Activated T-helper 2 cell treated with anti-CD3 and anti-CD28 coated beads, Interferon-gamma antibody, Interleukin-2, Interleukin-4, amounts not matched to agents 10 μg/mL and 5 μg/mL and 100 μg/mL, durations not matched to agents 14 hours and 24 hours and 36 hours (primary cell): ENCODE results near the gene POU2F1. TPM values are rescaled to one million over a fixed set of nuclear protein-coding genes. Genes with fewer than 3 reads are reported as not detected.
"Not testable (repeated sequence)": the region's sequence is repeated elsewhere in the genome, so short reads cannot be mapped to it uniquely, and the experiment has no call there.

ENCODE experiments used
- DNase-seq: peaks from one replicate; pipeline ENCODE4 v3.0.0; 2021; ENCODE audit warnings: low spot score
- H3K27ac Mint-ChIP-seq: one replicate; pipeline ENCODE4 v1.8.0; 2021; ENCODE audit warnings: mixed read lengths
- H3K27me3 Mint-ChIP-seq: one replicate; pipeline ENCODE4 v1.8.0; 2021; ENCODE audit warnings: low read depth, mixed read lengths
- H3K36me3 Mint-ChIP-seq: one replicate; pipeline ENCODE4 v1.8.0; 2021; ENCODE audit warnings: low read depth, mixed read lengths
- H3K4me1 Mint-ChIP-seq: one replicate; pipeline ENCODE4 v1.8.0; 2021; ENCODE audit warnings: low read depth, mixed read lengths
- H3K4me3 Mint-ChIP-seq: one replicate; pipeline ENCODE4 v1.8.0; 2021; ENCODE audit warnings: low read depth, mild to moderate bottlenecking, moderate library complexity, mixed read lengths
- H3K9me3 Mint-ChIP-seq: one replicate; pipeline ENCODE4 v1.8.0; 2021; ENCODE audit warnings: mixed read lengths
- intact Hi-C: fragments of 100-400 bp; cut with micrococcal nuclease; formaldehyde crosslinking; loops from one replicate; pipeline ENCODE4 v1.15.1; 2023
- total RNA-seq: library from RNA; stranded (reverse); gene quantifications from 2 replicates; pipeline ENCODE4 v1.2.3, GENCODE V29; 2022

Gene POU2F1
- total RNA-seq, 1 donor from 2014 or later, result 21.9 TPM

DNA sequence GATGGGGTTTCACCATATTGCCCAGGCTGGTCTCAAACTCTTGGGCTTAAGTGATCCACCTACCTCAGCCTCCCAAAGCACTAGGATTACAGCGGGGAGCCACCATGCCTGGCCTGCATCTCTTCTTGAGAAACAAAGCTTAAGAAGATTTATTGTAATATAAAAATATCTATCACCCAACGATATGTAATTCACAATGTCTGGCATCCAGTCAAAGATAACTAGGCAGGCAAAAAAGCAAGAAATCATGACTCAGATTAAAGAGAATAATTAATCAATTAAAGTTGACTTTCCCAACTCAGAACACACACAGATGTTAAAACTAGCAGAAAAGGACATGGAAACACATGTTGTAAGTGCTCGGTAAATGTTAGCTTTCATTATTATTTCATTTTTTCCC lies 26.5 kb upstream of the POU2F1 start:
- Mint-ChIP-seq H3K4me3 (no peak overlapping the region), H3K36me3 (no peaks in the 10 kb centered on the region), H3K9me3 (no peaks in the 10 kb centered on the region), H3K27me3 (peaks cover 5% of the 10 kb centered on the region), H3K27ac (no peak overlapping the region), H3K4me1 (peaks cover 11% of the 10 kb centered on the region)
- DNase-seq, result no peak
- intact Hi-C loops, result no loop called here

- intact Hi-C loops, result no loop called here
- Mint-ChIP-seq H3K27ac (no peak overlapping the region), H3K9me3 (no peaks in the 10 kb centered on the region), H3K4me3 (no peak overlapping the region), H3K36me3 (no peaks in the 10 kb centered on the region), H3K4me1 (peaks cover 14% of the 10 kb centered on the region), H3K27me3 (peaks cover 5% of the 10 kb centered on the region)
- no peak for DNase-seq
Observed at GRCh38 chr1:167196166-167196565, 24.5 kb upstream of the POU2F1 start.

DNA sequence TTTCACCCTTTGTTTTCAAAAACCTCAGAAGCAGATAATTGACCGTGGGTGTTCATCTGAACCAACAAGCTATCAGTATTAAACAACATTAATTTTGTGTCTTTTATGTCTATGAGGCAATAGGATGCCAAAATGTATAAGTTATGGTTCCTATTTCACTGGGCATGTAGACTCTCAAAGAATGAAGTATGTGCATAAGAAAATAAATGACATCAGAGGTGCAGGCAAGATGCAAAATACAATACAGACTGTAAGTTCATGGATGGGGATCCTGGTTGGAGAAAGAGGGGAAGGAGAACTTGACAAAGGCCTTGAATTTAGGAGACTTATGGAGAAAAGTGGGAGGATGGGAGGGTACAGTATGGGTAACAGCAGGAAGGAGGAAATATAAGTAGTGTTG lies 23.4 kb upstream of the POU2F1 start:
- no peaks in the 10 kb centered on the region for H3K9me3 Mint-ChIP-seq
- no peaks in the 10 kb centered on the region for H3K36me3 Mint-ChIP-seq
- H3K27me3 Mint-ChIP-seq, result peaks cover 4% of the 10 kb centered on the region
- no peak overlapping the region for H3K4me3 Mint-ChIP-seq
- no peak overlapping the region for H3K27ac Mint-ChIP-seq
- DNase-seq, result no peak
- intact Hi-C loops, result no loop called here
- peaks cover 15% of the 10 kb centered on the region for H3K4me1 Mint-ChIP-seq

DNA sequence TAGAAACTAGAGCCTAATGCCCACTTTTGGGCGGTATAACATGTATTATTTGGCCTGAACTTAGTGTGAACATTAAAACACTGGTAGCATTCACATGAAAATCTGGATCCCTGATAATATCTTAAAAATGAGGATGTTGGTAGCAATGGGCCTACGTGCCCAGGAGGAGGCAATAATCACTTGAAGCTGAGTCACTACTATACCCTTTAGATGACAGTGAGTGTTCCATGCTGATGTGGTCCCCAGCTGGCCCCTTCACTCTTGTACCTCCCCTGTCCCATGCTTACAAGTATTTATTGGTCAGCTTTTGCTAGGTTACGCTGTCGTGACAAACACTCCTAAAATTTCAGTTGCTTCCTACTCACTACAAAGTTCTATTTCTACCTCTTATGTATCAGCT lies 23.0 kb upstream of the POU2F1 start:
- intact Hi-C loops, result no loop called here
- no peak for DNase-seq
- H3K4me1 Mint-ChIP-seq, result peaks cover 15% of the 10 kb centered on the region
- peaks cover 3% of the 10 kb centered on the region for H3K27me3 Mint-ChIP-seq
- H3K4me3 Mint-ChIP-seq, result no peak overlapping the region
- H3K36me3 Mint-ChIP-seq, result no peaks in the 10 kb centered on the region
- H3K27ac Mint-ChIP-seq, result no peak overlapping the region
- no peaks in the 10 kb centered on the region for H3K9me3 Mint-ChIP-seq

DNA sequence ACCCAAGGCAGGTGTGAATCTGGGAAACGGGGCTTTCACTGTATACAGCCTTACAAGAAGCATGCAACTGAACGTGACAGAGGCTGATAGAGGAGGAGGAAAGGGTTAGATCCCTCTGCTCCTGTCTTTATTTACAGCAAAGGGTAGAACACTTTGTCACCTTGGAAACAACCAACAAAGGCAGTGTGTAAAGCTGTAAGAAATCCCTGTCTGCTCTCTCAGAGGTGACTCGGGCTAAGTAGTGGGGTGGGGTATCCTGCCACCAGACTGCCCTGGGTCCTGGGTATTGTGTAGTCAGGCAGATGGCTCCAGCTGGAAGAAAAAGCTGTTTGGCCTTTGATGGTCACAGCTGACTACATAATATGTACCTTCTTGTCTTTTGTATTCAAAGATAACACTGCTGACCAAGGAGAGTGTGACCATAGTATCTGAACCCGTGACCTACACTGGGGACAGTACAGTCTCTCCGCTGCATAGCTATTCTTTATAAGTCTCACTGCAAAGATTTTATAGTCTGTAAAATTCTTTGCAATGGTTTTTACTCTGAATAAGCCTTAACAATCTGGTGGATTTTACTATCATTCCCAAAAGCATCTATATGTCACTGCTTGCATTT lies 22.1 kb upstream of the POU2F1 start:
- no peak overlapping the region for H3K27ac Mint-ChIP-seq
- H3K27me3 Mint-ChIP-seq, result no peaks in the 10 kb centered on the region
- intact Hi-C loops, result no loop called here
- H3K4me3 Mint-ChIP-seq, result no peak overlapping the region
- no peak for DNase-seq
- H3K4me1 Mint-ChIP-seq, result peaks cover 15% of the 10 kb centered on the region
- no peaks in the 10 kb centered on the region for H3K9me3 Mint-ChIP-seq
- H3K36me3 Mint-ChIP-seq, result no peaks in the 10 kb centered on the region

DNA sequence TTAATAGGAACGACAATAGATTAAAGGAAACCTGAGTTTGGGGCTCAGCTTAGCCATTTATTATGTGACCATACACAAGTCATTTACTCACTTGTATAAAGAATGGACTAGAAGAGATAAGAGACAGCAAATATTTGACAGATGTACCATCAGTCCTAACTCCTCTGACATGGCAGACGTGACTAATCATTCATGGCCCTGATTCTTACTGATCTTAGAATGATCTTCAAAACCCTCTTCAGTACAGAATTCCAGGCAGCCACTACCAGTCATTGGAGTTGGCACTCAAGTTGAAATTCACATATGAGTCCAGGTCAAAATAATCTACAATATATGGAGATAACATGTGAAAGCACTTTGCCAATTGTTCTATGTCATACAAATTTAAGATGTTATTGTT lies 21.0 kb upstream of the POU2F1 start:
- H3K27ac Mint-ChIP-seq, result no peak overlapping the region

DNA sequence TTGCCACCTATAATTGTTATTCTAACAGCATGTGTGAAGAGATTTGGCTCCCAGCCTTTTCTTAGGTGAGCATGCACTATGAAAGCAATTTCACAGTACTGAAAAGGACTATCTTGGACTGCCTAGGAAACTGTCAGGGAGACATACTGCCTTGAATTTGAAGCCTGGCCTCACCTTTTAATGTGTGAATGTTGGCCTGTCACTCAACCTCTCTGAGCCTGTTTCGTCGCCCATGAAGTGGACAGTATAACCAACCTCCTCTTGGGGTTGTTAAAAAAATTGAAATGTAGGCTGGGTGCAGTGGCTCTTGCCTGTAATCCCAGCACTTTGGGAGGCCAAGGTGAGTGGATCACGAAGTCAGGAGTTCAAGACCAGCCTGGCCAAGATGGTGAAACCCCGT lies 20.4 kb upstream of the POU2F1 start:
- no peak overlapping the region for H3K4me3 Mint-ChIP-seq
- H3K9me3 Mint-ChIP-seq, result no peaks in the 10 kb centered on the region
- H3K36me3 Mint-ChIP-seq, result no peaks in the 10 kb centered on the region
- H3K27ac Mint-ChIP-seq, result no peak overlapping the region
- H3K4me1 Mint-ChIP-seq, result peaks cover 15% of the 10 kb centered on the region
- no peak for DNase-seq
- intact Hi-C loops, result no loop called here
- H3K27me3 Mint-ChIP-seq, result no peaks in the 10 kb centered on the region

More for the DNA sequence above, 21.0 kb upstream of the POU2F1 start:
- intact Hi-C loops, result no loop called here
- no peak for DNase-seq
- Mint-ChIP-seq H3K27me3 (no peaks in the 10 kb centered on the region), H3K9me3 (no peaks in the 10 kb centered on the region), H3K4me1 (peaks cover 15% of the 10 kb centered on the region), H3K4me3 (no peak overlapping the region), H3K36me3 (no peaks in the 10 kb centered on the region)

DNA sequence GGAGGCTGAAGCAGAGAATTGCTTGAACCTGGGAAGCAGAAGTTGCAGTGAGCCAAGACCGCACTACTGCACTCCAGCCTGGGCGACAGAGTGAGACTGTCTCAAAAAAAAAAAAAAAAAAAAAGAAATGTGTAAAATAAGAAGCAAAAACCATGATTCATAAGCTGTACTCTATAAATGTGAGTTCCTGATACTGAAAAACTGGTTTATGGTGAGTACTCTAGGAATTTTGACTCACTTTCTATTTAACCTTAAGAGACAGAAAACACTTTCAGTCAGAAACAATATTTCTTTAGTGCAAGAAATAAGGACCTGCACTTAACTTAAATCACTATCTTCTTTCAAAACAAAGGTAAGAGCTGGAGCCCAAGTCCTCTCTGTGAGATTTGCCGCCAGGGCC lies 19.9 kb upstream of the POU2F1 start:
- Mint-ChIP-seq H3K27me3 (no peaks in the 10 kb centered on the region), H3K9me3 (no peaks in the 10 kb centered on the region), H3K4me1 (peaks cover 13% of the 10 kb centered on the region), H3K4me3 (no peak overlapping the region), H3K27ac (no peak overlapping the region), H3K36me3 (no peaks in the 10 kb centered on the region)
- intact Hi-C loops, result no loop called here
- DNase-seq, result no peak

DNA sequence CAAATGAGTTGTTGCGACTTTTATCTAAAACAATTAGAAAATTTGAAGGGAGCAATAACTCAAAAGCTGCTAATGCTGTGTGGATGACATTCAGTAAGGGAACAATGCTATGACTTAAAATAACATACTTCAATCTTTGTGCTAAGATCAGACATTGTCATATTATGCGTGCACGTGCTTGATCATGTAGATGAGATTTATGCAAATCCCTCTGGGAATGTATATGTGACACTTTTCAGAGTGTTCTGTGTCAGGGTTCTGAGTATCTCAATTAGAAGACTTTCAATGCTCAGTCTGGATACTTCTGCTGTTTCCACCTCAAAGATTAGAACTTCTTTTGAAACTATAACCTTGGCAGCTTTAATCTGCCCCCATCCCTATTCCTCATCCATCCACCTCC lies 18.6 kb upstream of the POU2F1 start:
- intact Hi-C loops, result no loop called here
- peaks cover 7% of the 10 kb centered on the region for H3K4me1 Mint-ChIP-seq
- H3K27ac Mint-ChIP-seq, result no peak overlapping the region
- H3K36me3 Mint-ChIP-seq, result no peaks in the 10 kb centered on the region
- H3K4me3 Mint-ChIP-seq, result no peak overlapping the region
- no peaks in the 10 kb centered on the region for H3K9me3 Mint-ChIP-seq
- no peak for DNase-seq
- no peaks in the 10 kb centered on the region for H3K27me3 Mint-ChIP-seq

DNA sequence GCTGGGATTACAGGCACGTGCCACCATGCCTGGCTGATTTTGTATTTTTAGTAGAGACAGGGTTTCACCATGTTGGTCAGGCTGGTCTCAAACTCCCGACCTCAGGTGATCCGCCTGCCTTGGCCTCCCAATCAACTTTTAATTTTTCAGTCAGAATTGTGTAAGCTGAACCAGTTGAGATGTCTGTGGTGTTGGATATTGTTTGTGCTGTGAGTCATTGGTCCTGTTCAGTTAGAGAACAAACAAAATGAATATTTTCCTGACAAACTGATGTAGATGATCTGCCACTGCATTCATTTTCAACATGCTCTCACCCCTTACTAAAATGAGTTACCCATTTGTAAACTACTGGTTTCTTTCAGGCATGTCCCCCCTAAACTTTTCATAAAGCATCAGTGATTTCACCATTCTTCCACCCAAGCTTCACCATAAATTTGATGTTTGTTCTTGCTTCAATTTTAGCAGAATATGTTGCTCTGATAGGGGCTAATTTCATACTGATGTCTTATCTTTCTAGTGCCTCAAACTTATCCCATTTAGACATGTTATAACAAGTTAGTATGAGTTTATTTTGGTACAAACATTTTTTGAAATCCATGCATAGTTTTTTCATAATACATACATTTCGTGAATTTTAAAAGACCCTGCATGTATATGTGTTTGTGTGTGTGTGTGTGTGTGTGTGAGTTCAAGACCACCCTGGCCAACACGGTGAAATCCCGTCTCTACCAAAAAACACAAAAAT lies 15.2 kb upstream of the POU2F1 start:
- DNase-seq, intact Hi-C loops, H3K27ac Mint-ChIP-seq, H3K4me1 Mint-ChIP-seq, H3K27me3 Mint-ChIP-seq, H3K4me3 Mint-ChIP-seq: not testable (repeated sequence)
- Mint-ChIP-seq H3K9me3 (peaks cover 21% of the 10 kb centered on the region), H3K36me3 (peaks cover 11% of the 10 kb centered on the region)

DNA sequence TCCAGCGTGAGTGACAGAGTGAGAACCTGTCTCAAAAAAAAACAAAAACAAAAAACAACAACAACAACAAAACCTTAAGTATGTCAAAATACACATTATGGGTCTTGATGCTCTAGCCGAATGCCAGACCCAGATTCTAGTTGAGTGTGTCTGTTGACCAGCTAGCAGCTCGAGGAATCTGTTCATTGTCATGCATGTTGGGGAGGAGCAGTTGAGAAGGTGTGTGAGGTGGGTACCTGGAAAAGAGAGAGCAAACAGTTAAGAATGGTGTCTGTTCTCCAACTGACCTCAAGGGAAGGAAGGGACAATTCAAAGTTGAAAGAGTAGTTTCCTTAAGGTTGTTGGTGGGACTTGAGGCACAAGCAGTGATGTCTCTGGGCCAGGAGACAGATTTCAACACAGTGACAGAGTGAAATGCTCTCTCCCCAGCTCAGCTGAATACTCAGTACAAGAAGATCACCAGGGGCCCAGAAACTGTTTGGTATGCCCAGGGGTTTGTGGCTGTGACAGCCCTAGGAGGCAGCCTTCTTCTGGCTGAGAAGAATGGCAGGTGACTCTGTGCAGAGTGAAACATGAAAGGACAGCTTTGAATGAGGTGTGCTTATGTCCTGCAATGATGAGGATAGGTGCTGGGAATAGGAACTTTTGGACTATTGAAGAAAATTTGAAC lies 14.4 kb upstream of the POU2F1 start:
- Mint-ChIP-seq H3K36me3 (peaks cover 11% of the 10 kb centered on the region), H3K9me3 (peaks cover 23% of the 10 kb centered on the region), H3K27me3 (no peaks in the 10 kb centered on the region), H3K4me3 (no peak overlapping the region), H3K27ac (no peak overlapping the region), H3K4me1 (peaks cover 6% of the 10 kb centered on the region)
- DNase-seq, result no peak
- intact Hi-C loops, result no loop called here

DNA sequence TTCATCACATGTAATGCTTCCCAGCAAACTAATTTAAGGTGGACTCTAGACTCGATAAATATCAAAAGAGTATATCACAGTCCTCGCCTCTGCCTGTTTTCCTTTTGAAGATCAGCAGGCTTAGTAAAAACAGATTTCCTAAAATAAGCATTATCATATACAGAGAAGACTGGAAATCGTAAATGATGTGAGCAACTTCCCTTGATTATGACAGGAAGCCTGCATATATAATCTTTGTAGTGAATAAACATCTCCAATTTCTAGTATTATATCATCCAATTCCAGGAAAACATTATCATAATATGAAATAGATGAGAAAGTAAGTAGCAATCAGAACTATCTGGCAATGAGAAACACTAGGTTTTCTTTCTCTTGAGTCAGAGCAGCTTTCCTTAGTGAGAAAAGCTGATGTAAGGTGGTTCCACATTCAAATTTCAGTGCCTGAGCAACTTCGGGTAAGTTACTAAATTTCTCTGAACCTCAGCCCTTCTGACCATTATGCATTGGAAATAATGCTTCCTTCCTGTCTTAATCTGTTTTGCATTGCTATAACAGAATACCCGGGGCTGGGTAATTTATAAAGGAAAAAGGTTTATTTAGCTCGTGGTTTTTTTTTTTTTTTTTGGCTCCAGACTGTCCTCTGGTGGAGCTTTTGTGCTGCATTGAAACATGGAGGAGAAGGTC lies 12.6 kb upstream of the POU2F1 start:
- H3K27me3 Mint-ChIP-seq, result no peaks in the 10 kb centered on the region
- no peak overlapping the region for H3K4me3 Mint-ChIP-seq
- peaks cover 11% of the 10 kb centered on the region for H3K36me3 Mint-ChIP-seq
- H3K27ac Mint-ChIP-seq, result no peak overlapping the region
- no peak for DNase-seq
- intact Hi-C loops, result no loop called here
- peaks cover 6% of the 10 kb centered on the region for H3K4me1 Mint-ChIP-seq
- peaks cover 26% of the 10 kb centered on the region for H3K9me3 Mint-ChIP-seq

DNA sequence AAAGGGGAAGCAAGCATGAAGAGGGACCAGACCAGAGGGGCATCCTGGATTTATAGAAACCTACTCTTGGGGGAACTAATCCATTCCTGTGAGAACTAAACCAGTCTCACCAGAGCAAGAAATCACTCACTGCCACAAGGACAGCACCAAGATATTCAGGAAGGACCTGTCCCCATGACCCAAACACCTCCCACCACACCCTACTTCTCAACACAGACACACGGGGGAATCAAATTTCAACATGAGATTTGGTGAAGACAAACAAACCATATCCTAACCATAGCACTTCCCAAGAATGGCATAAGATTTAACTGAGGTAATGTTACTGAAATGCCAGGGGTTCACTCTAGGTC lies 12.1 kb upstream of the POU2F1 start:
- Mint-ChIP-seq H3K4me1 (peaks cover 6% of the 10 kb centered on the region), H3K4me3 (no peak overlapping the region), H3K27me3 (no peaks in the 10 kb centered on the region), H3K27ac (no peak overlapping the region), H3K9me3 (peaks cover 26% of the 10 kb centered on the region), H3K36me3 (peaks cover 11% of the 10 kb centered on the region)
- no peak for DNase-seq
- intact Hi-C loops, result no loop called here
